Measurements from ENCODE around the gene SKI.

Gene SKI

DNA sequence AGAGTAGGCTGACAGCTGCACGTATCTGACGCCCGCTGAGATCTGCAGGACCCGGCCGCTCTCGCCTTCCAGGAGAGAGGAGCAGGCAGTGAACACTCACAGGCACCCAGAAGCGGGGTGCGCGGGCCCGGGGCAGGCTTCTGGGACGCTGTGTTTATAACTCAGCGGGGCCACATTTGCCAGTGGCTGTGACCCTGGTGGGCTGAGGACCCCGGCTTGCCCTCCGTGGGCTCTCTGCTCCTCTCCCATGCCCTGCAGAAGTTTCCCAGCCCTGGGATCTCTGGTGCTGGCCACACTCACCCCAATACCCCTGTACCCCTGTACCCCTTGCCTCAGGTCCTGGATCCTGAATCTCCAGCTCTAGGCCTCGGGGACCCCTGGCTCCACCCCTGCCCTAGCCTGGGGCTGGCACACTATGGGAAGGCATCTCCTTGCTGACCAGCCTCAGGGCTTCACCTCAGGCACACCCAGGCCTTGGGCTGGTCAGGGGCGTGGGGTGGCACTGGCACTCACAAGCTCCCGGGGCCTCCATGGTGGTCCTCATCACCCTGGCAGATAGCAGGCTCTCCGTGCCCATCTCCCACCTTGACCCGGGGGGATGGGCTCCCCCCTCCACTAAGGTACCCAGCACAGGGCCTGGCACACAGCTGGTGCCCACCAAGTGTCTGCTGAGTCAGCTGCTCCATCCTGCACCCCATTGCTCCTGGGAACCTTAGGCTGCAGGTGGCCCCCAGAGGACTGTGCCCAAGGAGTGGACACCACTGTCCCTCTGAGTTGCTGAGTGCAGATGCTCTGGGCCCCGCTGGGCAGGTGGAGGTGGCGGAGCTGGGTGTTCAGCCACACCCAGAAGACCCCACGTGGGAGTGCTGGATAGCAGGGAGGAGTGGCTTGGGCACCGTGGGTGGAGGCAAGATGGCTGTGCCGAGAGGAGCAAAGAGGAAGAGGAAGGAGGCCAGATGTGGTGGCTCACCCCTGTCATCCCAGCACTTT is 130.8 kb downstream of the SKI start:
- DNase-seq: no peak
